Fibroblast of pulmonary artery (primary cell): ENCODE data around the gene TULP4.
"Not testable (repeated sequence)": the region's sequence is repeated elsewhere in the genome, so short reads cannot be mapped to it uniquely, and the experiment has no call there.

Experiments
- DNase-seq: peaks from one replicate; pipeline ENCODE4 v3.0.0-alpha.2; 2010; ENCODE audit warnings: low read depth
- H3K4me3 ChIP-seq: replicated peaks from 2 replicates; pipeline ENCODE4 v1.5.1; 2011; ENCODE audit warnings: low read depth, mild to moderate bottlenecking, control low read depth, low read length, moderate library complexity
- TF ChIP-seq, protein P1 (sequence below): IDR thresholded peaks from 2 replicates; pipeline ENCODE4 v1.5.1; 2011; ENCODE audit warnings: mild to moderate bottlenecking, control low read depth, low read length, inconsistent platforms; ENCODE audit errors: missing control alignments

Gene TULP4

DNA sequence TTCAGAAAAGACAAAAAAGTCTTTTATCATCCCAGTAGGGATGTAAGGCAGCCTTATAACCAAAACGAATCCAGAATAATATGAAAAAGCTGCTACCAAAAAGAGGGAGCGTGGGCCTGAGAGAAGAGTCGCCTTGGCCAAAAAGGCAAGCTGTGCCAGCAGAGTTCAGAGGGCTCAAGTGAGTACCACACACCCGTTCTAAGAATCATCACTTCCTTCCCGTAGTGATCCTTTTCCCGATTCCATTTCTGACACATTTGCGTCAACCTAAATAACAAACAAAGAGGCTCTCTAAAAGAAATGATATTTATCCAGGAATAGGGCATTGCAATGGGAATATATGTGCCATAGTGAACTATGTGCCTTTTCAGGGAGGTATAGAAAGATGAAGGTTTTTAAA lies 243.8 kb downstream of the TULP4 start:
- H3K4me3 ChIP-seq = no peak overlapping the region
- no peak for DNase-seq

DNA sequence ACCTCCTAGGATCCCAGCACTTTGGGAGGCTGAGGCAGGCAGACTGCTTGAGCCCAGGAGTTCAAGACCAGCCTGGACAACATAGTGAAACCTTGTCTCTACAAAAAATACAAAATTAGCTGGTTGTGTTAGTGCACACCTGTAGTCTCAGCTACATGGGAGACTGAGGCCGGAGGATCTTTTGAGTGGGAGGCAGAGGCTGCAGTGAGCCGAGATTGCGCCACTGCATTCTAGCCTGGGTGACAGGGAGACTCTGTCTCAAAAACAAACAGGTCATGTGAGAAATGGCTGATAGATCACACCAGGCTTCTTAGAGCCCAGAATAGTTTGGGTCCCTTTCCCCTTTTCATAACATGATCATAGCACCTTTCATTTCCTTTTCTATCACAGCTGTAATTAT lies 244.8 kb downstream of the TULP4 start:
- DNase-seq, H3K4me3 ChIP-seq: not testable (repeated sequence)

More for the DNA sequence above, 243.8 kb downstream of the TULP4 start:
- TF ChIP-seq, protein P1, sequence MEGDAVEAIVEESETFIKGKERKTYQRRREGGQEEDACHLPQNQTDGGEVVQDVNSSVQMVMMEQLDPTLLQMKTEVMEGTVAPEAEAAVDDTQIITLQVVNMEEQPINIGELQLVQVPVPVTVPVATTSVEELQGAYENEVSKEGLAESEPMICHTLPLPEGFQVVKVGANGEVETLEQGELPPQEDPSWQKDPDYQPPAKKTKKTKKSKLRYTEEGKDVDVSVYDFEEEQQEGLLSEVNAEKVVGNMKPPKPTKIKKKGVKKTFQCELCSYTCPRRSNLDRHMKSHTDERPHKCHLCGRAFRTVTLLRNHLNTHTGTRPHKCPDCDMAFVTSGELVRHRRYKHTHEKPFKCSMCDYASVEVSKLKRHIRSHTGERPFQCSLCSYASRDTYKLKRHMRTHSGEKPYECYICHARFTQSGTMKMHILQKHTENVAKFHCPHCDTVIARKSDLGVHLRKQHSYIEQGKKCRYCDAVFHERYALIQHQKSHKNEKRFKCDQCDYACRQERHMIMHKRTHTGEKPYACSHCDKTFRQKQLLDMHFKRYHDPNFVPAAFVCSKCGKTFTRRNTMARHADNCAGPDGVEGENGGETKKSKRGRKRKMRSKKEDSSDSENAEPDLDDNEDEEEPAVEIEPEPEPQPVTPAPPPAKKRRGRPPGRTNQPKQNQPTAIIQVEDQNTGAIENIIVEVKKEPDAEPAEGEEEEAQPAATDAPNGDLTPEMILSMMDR = no peak

DNA sequence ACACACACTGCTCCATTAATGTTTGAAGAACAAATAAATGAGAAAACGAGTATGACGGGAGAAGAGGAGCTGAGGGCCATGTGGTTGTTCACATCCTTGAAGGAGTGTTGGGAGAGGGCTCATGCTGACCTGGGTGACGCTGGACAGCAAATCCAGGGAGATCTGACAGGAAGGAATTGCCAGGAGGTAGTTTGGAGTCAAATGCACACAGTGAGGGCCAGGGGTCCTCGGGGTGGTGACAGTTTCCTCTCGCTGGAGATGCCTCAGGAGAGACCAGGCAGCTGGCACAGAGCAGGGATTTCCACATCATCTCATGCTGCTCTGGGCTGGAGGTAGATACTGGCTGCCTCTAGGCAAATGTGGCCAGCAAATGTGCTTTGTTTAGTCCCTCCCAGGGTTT lies 245.7 kb downstream of the TULP4 start:
- TF ChIP-seq, protein P1 = no peak
- H3K4me3 ChIP-seq = no peak overlapping the region
- DNase-seq = no peak

DNA sequence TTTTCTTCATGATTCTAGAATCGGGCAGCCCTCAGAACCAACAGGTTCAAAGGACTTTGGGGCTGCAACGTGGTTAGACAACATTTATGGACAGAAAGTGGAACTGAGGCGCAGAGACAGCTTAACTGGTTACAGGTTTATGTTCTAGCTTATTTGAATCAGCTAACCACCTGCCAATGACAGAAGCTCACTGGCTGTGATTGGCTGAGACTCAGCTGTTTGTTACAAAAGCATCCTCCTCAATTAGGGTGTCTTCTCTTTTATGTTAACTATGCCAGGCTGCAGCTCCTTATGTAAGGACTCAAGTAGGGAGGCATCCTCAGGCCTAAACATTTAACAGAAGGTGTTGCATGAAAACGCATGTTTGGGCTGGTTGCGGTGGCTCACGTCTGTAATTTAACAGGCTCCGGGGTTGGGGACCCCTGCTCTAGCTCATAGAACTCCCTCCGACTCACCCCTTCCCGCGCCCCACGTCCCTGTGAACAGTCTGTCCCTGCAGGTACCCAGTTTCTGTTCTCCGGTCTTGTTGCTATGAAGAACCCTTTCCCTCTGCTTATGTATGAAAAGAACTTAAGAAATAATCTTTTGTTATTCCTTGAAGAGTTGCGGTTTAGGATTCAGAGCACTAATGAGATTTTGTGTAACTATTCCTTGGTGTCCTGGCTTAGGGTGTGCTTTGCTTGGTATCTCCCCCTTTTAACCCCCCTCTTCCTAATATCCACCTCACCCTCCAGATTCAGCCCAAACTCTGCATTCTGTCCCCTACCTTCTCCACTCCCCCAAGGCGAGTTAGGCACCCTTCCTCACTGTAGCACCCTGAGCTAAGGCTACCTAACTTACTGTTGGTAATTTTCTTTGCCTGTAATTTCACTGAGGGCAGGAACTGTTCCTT lies 246.4 kb downstream of the TULP4 start:
- H3K4me3 ChIP-seq = no peak overlapping the region
- no peak for DNase-seq
- TF ChIP-seq, protein P1 = no peak

DNA sequence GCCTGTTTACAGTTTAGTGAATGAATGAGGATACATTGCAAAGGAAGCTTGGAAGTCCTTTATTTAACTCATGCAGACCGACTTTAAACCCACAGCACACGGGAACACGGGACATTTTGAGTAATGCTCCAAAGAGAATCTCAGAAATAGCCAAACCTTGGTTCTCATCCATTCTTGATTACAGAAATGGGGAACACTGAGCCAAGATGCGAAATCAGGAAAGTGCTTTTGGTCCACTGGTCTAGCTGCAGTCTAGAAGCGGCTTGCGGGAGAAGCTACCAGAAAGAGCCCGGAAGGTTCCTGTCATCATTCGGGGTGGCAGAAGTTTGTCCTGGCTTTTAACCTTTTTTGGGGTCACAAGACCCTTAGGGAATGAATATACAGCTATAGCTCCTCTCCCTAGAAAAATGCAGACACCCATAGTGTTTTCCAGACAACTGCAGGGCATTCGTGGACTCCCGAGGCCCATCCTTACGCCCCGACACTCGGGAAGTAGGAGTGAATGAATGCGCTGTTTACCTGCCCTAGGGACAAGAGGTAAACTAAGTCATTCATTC lies 247.2 kb downstream of the TULP4 start:
- DNase-seq = no peak
- TF ChIP-seq, protein P1 = no peak
- H3K4me3 ChIP-seq = peak overlapping the region; percentile 77

DNA sequence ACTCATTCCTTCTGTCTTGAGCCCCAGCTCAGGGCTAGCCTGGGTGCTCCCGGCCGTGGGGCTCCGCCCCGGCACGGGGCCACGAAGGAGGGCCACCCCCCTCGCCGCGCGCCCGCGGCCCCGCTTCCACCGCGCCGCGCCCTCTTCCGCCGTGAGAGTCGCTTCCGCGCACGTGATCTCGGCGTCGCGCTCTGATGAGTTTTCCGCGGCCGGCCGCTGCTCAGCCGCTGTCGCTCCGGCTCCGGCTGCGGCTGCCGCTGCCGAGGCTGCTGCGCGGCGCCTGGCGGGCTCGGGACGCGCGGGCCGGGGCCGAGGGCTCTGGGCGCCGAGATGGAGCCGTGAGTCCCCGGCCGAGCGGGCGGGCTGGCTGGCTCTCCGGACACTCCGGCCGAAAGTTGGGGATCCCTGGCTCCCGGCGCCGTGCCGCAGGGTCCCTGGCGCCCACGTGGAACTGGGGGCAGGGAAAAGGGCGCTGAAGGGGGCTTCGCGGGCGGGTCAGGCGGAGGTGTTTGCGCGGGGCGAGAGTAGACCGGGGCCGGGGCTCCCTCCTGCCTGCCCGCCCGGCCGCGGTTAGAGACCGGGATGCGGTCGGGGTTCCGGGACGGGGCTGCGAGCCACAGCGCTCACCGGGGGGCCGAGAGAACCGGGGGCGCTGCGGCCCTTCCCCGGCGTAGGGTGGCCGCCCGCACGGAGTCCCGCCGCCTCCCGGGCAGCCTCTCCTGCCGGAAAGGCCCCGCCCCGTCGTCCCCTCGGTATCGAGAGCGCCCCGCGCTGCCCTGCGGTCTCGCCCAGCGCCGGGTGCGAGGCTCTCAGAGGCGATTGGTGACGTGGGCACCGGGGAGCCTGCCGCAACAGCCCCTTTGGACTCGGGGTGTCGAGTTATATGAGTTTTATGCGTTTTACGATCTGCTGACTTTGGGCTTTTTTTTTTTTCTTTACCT lies 247.9 kb downstream of the TULP4 start, which contains the start of gene TMEM181:
Gene TMEM181 (plus strand): TSS at position 197 of the 941 bp plus-strand sequence. CDS start 134 bp downstream, at position 331.
- peak within 1 kb of the TSS; percentile 77 for H3K4me3 ChIP-seq
- TF ChIP-seq, protein P1 = no peak
- peak; percentile 84 for DNase-seq
